GM06990 (cell line): ENCODE measurements around the gene IKZF1.

Experiments
- DNase-seq: peaks from one replicate; pipeline ENCODE4 v3.0.0-alpha.2; 2011; ENCODE audit not compliant: insufficient read length; ENCODE audit errors: extremely low read depth
- H3K27me3 ChIP-seq: replicated peaks from 2 replicates; pipeline ENCODE4 v1.6.0; 2011; ENCODE audit warnings: low read length; ENCODE audit not compliant: control insufficient read depth, insufficient read depth
- H3K36me3 ChIP-seq: 2 replicates; pipeline ENCODE4 v1.5.1; 2011; ENCODE audit warnings: low read length; ENCODE audit not compliant: control insufficient read depth, insufficient read depth
- H3K4me3 ChIP-seq: replicated peaks from 2 replicates; pipeline ENCODE4 v1.5.1; 2011; ENCODE audit warnings: low read depth, mild to moderate bottlenecking, control low read depth, low read length
- CTCF ChIP-seq: IDR thresholded peaks from 2 replicates; pipeline ENCODE4 v1.5.1; 2011; ENCODE audit warnings: low read length, control low read depth, mild to moderate bottlenecking, inconsistent platforms; ENCODE audit not compliant: insufficient read depth, poor library complexity, severe bottlenecking

The IKZF1 gene

GRCh38 chr7:50293509-50294179 lies 10.9 kb upstream of the IKZF1 start:
- H3K36me3 ChIP-seq = no peaks in the 10 kb centered on the region
- no peaks in the 10 kb centered on the region for H3K27me3 ChIP-seq
- no peak overlapping the region for H3K4me3 ChIP-seq
- TF ChIP-seq CTCF = no peak
- peak; percentile 74 for DNase-seq

GRCh38 chr7:50295133-50295532 lies 9.4 kb upstream of the IKZF1 start:
- no peaks in the 10 kb centered on the region for H3K27me3 ChIP-seq
- no peak for TF ChIP-seq CTCF
- no peak for DNase-seq

GRCh38 chr7:50296799-50297198 lies 7.7 kb upstream of the IKZF1 start:
- DNase-seq = no peak
- no peak for TF ChIP-seq CTCF
- H3K36me3 ChIP-seq = no peaks in the 10 kb centered on the region
- H3K4me3 ChIP-seq = no peak overlapping the region
- no peaks in the 10 kb centered on the region for H3K27me3 ChIP-seq

More at GRCh38 chr7:50295133-50295532, 9.4 kb upstream of the IKZF1 start:
- H3K36me3 ChIP-seq = no peaks in the 10 kb centered on the region
- no peak overlapping the region for H3K4me3 ChIP-seq

GRCh38 chr7:50298811-50299562 lies 5.5 kb upstream of the IKZF1 start:
- Histone ChIP-seq H3K27me3 (no peaks in the 10 kb centered on the region), H3K4me3 (no peak overlapping the region), H3K36me3 (no peaks in the 10 kb centered on the region)
- TF ChIP-seq CTCF = no peak
- no peak for DNase-seq

- no peak for TF ChIP-seq CTCF
- Histone ChIP-seq H3K27me3 (no peaks in the 10 kb centered on the region), H3K36me3 (no peaks in the 10 kb centered on the region), H3K4me3 (no peak overlapping the region)
- no peak for DNase-seq
Observed at GRCh38 chr7:50300336-50300735, 4.2 kb upstream of the IKZF1 start.
